Large intestine (tissue), 3 donors: Measurements from ENCODE around the gene SLC37A1. TPM values are rescaled to one million over a fixed set of nuclear protein-coding genes. Genes with fewer than 3 reads are reported as not detected.

Experiments
- DNase-seq, 2 donors: peaks; one replicate each; pipeline versions ENCODE4 v3.0.0 to v3.0.0-alpha.2; 2013
- H3K27ac ChIP-seq: one replicate; pipeline ENCODE4 v1.5.1; 2013; ENCODE audit warnings: low read length
- H3K27me3 ChIP-seq: 2 replicates; pipeline ENCODE4 v1.6.1; 2013; ENCODE audit warnings: low read length; ENCODE audit not compliant: control insufficient read depth, insufficient read depth
- H3K36me3 ChIP-seq: 2 replicates; pipeline ENCODE4 v1.6.1; 2013; ENCODE audit warnings: low read length; ENCODE audit not compliant: control insufficient read depth, insufficient read depth
- H3K4me1 ChIP-seq: one replicate; pipeline ENCODE4 v1.6.1; 2013; ENCODE audit warnings: low read length; ENCODE audit not compliant: control insufficient read depth, insufficient read depth
- H3K4me3 ChIP-seq: one replicate; pipeline ENCODE4 v1.5.1; 2013; ENCODE audit warnings: low read length
- H3K9me3 ChIP-seq: one replicate; pipeline ENCODE4 v1.6.1; 2013; ENCODE audit warnings: mild to moderate bottlenecking, low read depth, low read length, moderate library complexity; ENCODE audit not compliant: control insufficient read depth
- WGBS: methylation state at CpG from one replicate; pipeline ENCODE4 v1.1.5; 2013; ENCODE audit warnings: low lambda C conversion rate; ENCODE audit not compliant: insufficient coverage; 5-methylcytosine and 5-hydroxymethylcytosine counted together
- polyA plus RNA-seq: library from polyadenylated mRNA; unstranded; fragments of 120-200 nt; gene quantifications from one replicate; pipeline ENCODE4 v1.2.1, GENCODE V29; 2013

SLC37A1 gene
- polyA plus RNA-seq, 1 donor = 35.9 TPM

- no peak overlapping the region for H3K4me3 ChIP-seq
- no peaks in the 10 kb centered on the region for H3K4me1 ChIP-seq
- peak overlapping the region; percentile 48 for H3K27ac ChIP-seq
- WGBS = no CpG with 5 or more reads among the region's 3 CpGs
- H3K9me3 ChIP-seq = no peaks in the 10 kb centered on the region
- DNase-seq = peak; percentile 59 to 77
- no peaks in the 10 kb centered on the region for H3K27me3 ChIP-seq
- H3K36me3 ChIP-seq = peaks cover 49% of the 10 kb centered on the region
These were observed 37.2 kb downstream of the SLC37A1 start for GRCh38 chr21:42550817-42551216.

GRCh38 chr21:42552407-42553336 lies 39.0 kb downstream of the SLC37A1 start:
- Histone ChIP-seq H3K27ac (no peak overlapping the region), H3K4me1 (no peaks in the 10 kb centered on the region), H3K27me3 (no peaks in the 10 kb centered on the region), H3K36me3 (peaks cover 45% of the 10 kb centered on the region), H3K4me3 (no peak overlapping the region), H3K9me3 (no peaks in the 10 kb centered on the region)
- WGBS = no CpG with 5 or more reads among the region's 13 CpGs
- DNase-seq = no peak

DNA sequence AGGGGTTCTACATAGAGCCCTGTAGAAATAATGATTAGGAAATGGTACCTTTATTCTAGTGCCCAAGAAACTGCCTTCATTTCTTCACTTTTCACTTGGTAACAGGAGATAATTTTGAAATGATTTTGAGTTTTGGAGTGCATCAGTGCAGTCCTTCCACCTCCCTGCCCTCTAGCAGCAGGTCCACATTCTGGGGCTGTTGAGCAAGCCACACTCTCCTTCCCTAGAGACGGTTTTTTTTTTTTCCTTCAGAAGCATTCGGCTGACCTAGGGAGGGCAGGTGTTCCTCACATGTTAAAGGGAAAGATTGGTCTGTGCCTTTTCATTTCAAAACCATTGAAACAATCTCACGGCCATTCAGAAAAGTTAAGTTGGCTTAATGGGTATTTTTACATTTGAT lies 39.8 kb downstream of the SLC37A1 start:
- H3K4me1 ChIP-seq = no peaks in the 10 kb centered on the region
- no peaks in the 10 kb centered on the region for H3K9me3 ChIP-seq
- no CpG with 5 or more reads among the region's 3 CpGs for WGBS
- DNase-seq = no peak
- H3K27me3 ChIP-seq = no peaks in the 10 kb centered on the region
- H3K4me3 ChIP-seq = no peak overlapping the region
- H3K27ac ChIP-seq = no peak overlapping the region
- H3K36me3 ChIP-seq = peaks cover 42% of the 10 kb centered on the region

GRCh38 chr21:42554251-42554961 lies 40.8 kb downstream of the SLC37A1 start:
- no CpG with 5 or more reads among the region's 13 CpGs for WGBS
- DNase-seq = no peak
- no peak overlapping the region for H3K4me3 ChIP-seq
- no peaks in the 10 kb centered on the region for H3K4me1 ChIP-seq
- H3K36me3 ChIP-seq = peaks cover 43% of the 10 kb centered on the region
- H3K9me3 ChIP-seq = no peaks in the 10 kb centered on the region
- H3K27me3 ChIP-seq = no peaks in the 10 kb centered on the region
- H3K27ac ChIP-seq = no peak overlapping the region

DNA sequence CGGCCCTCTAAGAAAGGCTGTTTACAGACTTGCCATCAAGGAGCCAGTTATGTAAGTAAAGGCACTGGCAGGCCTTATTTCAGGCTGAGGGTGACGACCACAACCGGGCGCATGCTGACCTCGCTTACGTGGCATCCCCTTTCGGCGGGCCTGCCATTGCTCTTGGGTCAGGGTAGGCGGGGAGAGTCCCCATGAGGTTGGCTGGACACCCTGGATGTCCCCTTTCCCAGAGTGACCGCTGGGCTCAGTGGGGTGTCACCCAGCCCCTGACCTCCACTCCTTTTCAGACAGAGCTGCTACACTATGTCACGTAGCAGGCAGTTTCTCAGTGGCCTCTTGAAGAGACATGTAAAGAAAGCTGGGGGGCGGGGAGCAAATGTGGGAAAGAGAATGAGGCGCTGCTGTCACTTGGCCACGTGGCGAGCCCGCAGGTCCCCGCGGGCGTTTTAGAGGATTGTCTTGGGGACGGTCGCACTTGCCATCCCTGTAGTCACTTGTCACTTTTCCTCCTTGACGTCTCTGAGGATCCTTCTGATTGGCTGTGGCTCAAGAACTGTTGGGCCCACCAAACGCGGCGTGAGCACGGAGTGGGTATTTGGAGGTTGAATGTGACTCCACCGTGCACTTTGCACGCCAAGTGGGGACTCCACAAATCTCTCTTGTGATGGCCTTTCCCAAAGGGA lies 42.2 kb downstream of the SLC37A1 start:
- WGBS = 100% methylated on average over 1 of the region's 28 CpGs
- Histone ChIP-seq H3K4me3 (no peak overlapping the region), H3K4me1 (no peaks in the 10 kb centered on the region), H3K36me3 (peaks cover 50% of the 10 kb centered on the region), H3K27me3 (no peaks in the 10 kb centered on the region), H3K9me3 (no peaks in the 10 kb centered on the region), H3K27ac (no peak overlapping the region)
- DNase-seq = no peak

- no peak for DNase-seq
- no peaks in the 10 kb centered on the region for H3K27me3 ChIP-seq
- H3K9me3 ChIP-seq = no peaks in the 10 kb centered on the region
- H3K27ac ChIP-seq = no peak overlapping the region
- no peak overlapping the region for H3K4me3 ChIP-seq
- peaks cover 3% of the 10 kb centered on the region for H3K4me1 ChIP-seq
- WGBS = no CpG with 5 or more reads among the region's 6 CpGs
- H3K36me3 ChIP-seq = peaks cover 56% of the 10 kb centered on the region
These were observed 42.8 kb downstream of the SLC37A1 start for GRCh38 chr21:42556476-42556875.

DNA sequence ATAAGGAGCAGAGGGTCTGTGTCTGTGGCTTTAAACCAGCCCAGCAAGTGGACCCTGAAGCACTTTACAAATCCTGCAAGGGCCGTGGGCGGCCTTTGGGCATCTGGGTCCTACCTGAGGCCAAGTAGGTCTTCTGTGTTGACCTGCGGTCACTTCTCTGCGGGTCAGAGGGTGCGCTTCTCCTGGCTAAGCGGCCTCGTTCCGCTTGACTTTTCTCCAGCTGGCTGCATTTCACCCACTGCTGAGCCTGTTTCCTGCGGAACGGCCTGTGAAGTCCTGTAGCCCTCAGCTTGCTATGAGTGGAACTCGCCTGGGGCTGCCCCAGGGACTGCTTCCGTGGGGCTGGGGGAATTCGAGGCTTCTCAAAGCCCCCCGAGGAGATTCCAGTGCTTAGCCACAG lies 43.3 kb downstream of the SLC37A1 start:
- no CpG with 5 or more reads among the region's 14 CpGs for WGBS
- no peaks in the 10 kb centered on the region for H3K9me3 ChIP-seq
- no peak for DNase-seq
- peaks cover 60% of the 10 kb centered on the region for H3K36me3 ChIP-seq
- H3K27ac ChIP-seq = no peak overlapping the region
- H3K4me3 ChIP-seq = no peak overlapping the region
- H3K4me1 ChIP-seq = peaks cover 8% of the 10 kb centered on the region
- H3K27me3 ChIP-seq = no peaks in the 10 kb centered on the region

- Histone ChIP-seq H3K36me3 (peaks cover 61% of the 10 kb centered on the region), H3K27me3 (no peaks in the 10 kb centered on the region), H3K9me3 (no peaks in the 10 kb centered on the region), H3K27ac (no peak overlapping the region), H3K4me1 (peaks cover 13% of the 10 kb centered on the region), H3K4me3 (no peak overlapping the region)
- WGBS = no CpG with 5 or more reads among the region's 10 CpGs
- no peak for DNase-seq
These were observed 43.8 kb downstream of the SLC37A1 start for GRCh38 chr21:42557420-42557819.

- H3K36me3 ChIP-seq = peaks cover 70% of the 10 kb centered on the region
- no peak overlapping the region for H3K27ac ChIP-seq
- H3K4me1 ChIP-seq = peaks cover 20% of the 10 kb centered on the region
- no peak for DNase-seq
- 100% methylated on average over 4 of the region's 6 CpGs for WGBS
- H3K4me3 ChIP-seq = no peak overlapping the region
- H3K9me3 ChIP-seq = no peaks in the 10 kb centered on the region
- no peaks in the 10 kb centered on the region for H3K27me3 ChIP-seq
These were observed 44.7 kb downstream of the SLC37A1 start for GRCh38 chr21:42558368-42558767.

- peaks cover 75% of the 10 kb centered on the region for H3K36me3 ChIP-seq
- H3K4me1 ChIP-seq = peaks cover 20% of the 10 kb centered on the region
- H3K27me3 ChIP-seq = no peaks in the 10 kb centered on the region
- no CpG with 5 or more reads among the region's 15 CpGs for WGBS
- no peak for DNase-seq
- H3K27ac ChIP-seq = no peak overlapping the region
- H3K9me3 ChIP-seq = no peaks in the 10 kb centered on the region
- H3K4me3 ChIP-seq = no peak overlapping the region
These were observed 45.2 kb downstream of the SLC37A1 start for GRCh38 chr21:42558846-42559245.
